Activated naive CD8-positive, alpha-beta T cell treated with anti-CD3 and anti-CD28 coated beads for 36 hours (primary cell): ENCODE measurements around the gene SEZ6L2. TPM values are rescaled to one million over a fixed set of nuclear protein-coding genes. Genes with fewer than 3 reads are reported as not detected.
A peak's percentile ranks its signal among the peaks of the same experiment; 100 is the strongest.
"Not testable (repeated sequence)": the region's sequence is repeated elsewhere in the genome, so short reads cannot be mapped to it uniquely, and the experiment has no call there.

ENCODE experiments used
- DNase-seq: peaks from one replicate; pipeline ENCODE4 v3.0.0; 2021
- H3K27ac Mint-ChIP-seq: one replicate; pipeline ENCODE4 v1.8.0; 2022; ENCODE audit warnings: mild to moderate bottlenecking, moderate library complexity, mixed read lengths
- H3K27me3 Mint-ChIP-seq: one replicate; pipeline ENCODE4 v1.8.0; 2022; ENCODE audit warnings: mild to moderate bottlenecking, mixed read lengths
- H3K36me3 Mint-ChIP-seq: one replicate; pipeline ENCODE4 v1.8.0; 2021; ENCODE audit warnings: mild to moderate bottlenecking, mixed read lengths
- H3K4me1 Mint-ChIP-seq: one replicate; pipeline ENCODE4 v1.8.0; 2021; ENCODE audit warnings: mixed read lengths
- H3K4me3 Mint-ChIP-seq: one replicate; pipeline ENCODE4 v1.8.0; 2022; ENCODE audit warnings: mild to moderate bottlenecking, moderate library complexity, mixed read lengths
- H3K9me3 Mint-ChIP-seq: one replicate; pipeline ENCODE4 v1.8.0; 2022; ENCODE audit warnings: mixed read lengths
- total RNA-seq, 2 experiments: library from RNA; stranded (reverse); gene quantifications; one replicate each; pipeline ENCODE4 v1.2.3, GENCODE V29; 2021

Gene SEZ6L2
- total RNA-seq, 2 experiments from 2014 or later, result 0.32 TPM; not detected in 1

- H3K27me3 Mint-ChIP-seq, result no peaks in the 10 kb centered on the region
- H3K9me3 Mint-ChIP-seq, result no peaks in the 10 kb centered on the region
- DNase-seq, result no peak
- H3K4me1 Mint-ChIP-seq, result peaks cover 8% of the 10 kb centered on the region
- H3K27ac Mint-ChIP-seq, result no peak overlapping the region
- H3K4me3 Mint-ChIP-seq, result no peak overlapping the region
- H3K36me3 Mint-ChIP-seq, result peaks cover 9% of the 10 kb centered on the region
These were observed 61.5 kb downstream of the SEZ6L2 start for GRCh38 chr16:29837841-29838240.

DNA sequence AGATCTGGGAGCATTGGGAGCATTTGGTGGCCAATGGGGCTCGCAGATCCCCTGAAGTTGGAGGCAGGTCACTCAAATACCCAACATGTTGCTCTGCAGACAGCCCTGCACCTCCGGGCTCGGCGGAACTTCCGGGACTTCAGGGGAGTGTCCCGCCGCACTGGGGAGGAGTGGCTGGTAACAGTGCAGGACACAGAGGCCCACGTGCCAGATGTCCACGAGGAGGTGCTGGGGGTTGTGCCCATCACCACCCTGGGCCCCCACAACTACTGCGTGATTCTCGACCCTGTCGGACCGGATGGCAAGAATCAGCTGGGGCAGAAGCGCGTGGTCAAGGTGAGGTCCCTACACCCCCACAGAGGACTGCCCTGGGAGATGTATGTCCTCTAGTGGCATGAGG, 62.7 kb downstream of the SEZ6L2 start:
- no peak for DNase-seq
- Mint-ChIP-seq H3K27me3 (no peaks in the 10 kb centered on the region), H3K4me1 (peaks cover 11% of the 10 kb centered on the region), H3K36me3 (peaks cover 9% of the 10 kb centered on the region), H3K4me3 (no peak overlapping the region), H3K27ac (no peak overlapping the region), H3K9me3 (no peaks in the 10 kb centered on the region)

DNA sequence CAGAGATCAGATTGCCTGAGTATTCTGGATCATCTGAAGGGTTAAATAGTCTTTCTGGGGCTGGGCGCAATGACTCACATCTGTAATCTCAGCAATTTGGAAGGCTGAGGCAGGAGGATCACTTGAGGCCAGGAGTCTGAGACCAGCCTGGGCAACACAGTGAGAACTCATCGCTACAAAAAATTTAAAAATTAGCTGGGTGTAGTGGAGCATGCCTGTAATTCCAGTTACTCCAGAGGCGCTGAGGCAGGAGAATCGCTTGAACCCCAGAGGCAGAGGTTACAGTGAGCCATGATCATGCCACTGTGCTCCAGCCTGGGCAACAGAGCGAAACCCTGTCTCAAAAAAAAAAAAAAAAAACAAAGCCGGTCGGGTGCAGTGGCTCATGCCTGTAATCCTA, 63.4 kb downstream of the SEZ6L2 start:
- H3K36me3 Mint-ChIP-seq, result peaks cover 9% of the 10 kb centered on the region
- H3K27me3 Mint-ChIP-seq, result no peaks in the 10 kb centered on the region
- H3K4me1 Mint-ChIP-seq, result peaks cover 11% of the 10 kb centered on the region
- no peak overlapping the region for H3K27ac Mint-ChIP-seq
- no peak for DNase-seq
- no peak overlapping the region for H3K4me3 Mint-ChIP-seq
- no peaks in the 10 kb centered on the region for H3K9me3 Mint-ChIP-seq

- Mint-ChIP-seq H3K36me3 (peaks cover 9% of the 10 kb centered on the region), H3K9me3 (no peaks in the 10 kb centered on the region), H3K27ac (peak overlapping the region; percentile 54), H3K27me3 (no peaks in the 10 kb centered on the region), H3K4me3 (no peak overlapping the region), H3K4me1 (peaks cover 17% of the 10 kb centered on the region)
- DNase-seq, result no peak
These were observed 65.3 kb downstream of the SEZ6L2 start for GRCh38 chr16:29834079-29834478.

- H3K36me3 Mint-ChIP-seq, H3K27ac Mint-ChIP-seq, H3K4me3 Mint-ChIP-seq: not testable (repeated sequence)
These were observed 66.1 kb downstream of the SEZ6L2 start for GRCh38 chr16:29833219-29833618.

DNA sequence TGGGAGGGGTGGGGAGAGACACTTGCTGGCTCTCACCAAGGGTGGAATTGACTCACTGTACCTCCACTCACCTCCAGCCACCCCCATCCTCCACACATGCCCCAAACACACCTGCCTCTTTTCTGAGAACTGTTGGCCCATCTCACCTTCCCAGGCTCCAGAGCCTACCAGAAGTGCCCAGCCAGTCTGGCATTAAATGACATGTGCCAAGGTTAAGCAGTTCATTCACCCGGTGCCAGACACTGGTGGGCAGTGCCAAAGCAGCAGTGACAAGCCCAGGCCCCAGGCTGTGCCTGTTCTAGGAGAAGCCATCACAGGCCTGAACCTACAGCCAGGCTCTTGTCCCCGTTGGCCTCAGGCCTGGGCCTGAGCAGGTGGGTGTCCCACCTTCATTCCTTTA, 67.9 kb downstream of the SEZ6L2 start:
- no peak overlapping the region for H3K4me3 Mint-ChIP-seq
- DNase-seq, result no peak
- H3K4me1 Mint-ChIP-seq, result peaks cover 32% of the 10 kb centered on the region
- no peaks in the 10 kb centered on the region for H3K27me3 Mint-ChIP-seq
- peaks cover 9% of the 10 kb centered on the region for H3K36me3 Mint-ChIP-seq
- H3K27ac Mint-ChIP-seq, result no peak overlapping the region
- no peaks in the 10 kb centered on the region for H3K9me3 Mint-ChIP-seq

More at GRCh38 chr16:29833219-29833618, 66.1 kb downstream of the SEZ6L2 start:
- H3K27me3 Mint-ChIP-seq, H3K9me3 Mint-ChIP-seq, DNase-seq: not testable (repeated sequence)
- peaks cover 19% of the 10 kb centered on the region for H3K4me1 Mint-ChIP-seq

DNA sequence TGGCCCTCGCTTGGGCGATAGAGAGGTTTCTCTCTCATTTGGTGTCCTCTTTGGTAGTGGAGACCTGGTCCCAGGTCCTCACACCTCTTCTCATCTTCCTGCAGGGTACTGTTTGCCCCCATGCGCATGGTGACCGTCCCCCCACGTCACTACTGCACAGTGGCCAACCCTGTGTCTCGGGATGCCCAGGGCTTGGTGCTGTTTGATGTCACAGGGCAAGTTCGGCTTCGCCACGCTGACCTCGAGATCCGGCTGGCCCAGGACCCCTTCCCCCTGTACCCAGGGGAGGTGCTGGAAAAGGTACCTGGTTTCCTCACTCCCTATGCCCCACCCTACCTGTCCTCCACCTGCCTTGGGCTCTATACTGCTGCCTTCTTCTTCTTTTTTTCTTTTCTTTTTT, 68.6 kb downstream of the SEZ6L2 start:
- no peak overlapping the region for H3K4me3 Mint-ChIP-seq
- DNase-seq, result no peak
- peaks cover 9% of the 10 kb centered on the region for H3K36me3 Mint-ChIP-seq
- peaks cover 39% of the 10 kb centered on the region for H3K4me1 Mint-ChIP-seq
- no peaks in the 10 kb centered on the region for H3K9me3 Mint-ChIP-seq
- H3K27ac Mint-ChIP-seq, result no peak overlapping the region
- no peaks in the 10 kb centered on the region for H3K27me3 Mint-ChIP-seq

- Mint-ChIP-seq H3K36me3 (peaks cover 2% of the 10 kb centered on the region), H3K4me1 (peaks cover 68% of the 10 kb centered on the region), H3K27ac (peak overlapping the region; percentile 97), H3K4me3 (peak overlapping the region; percentile 78), H3K27me3 (no peaks in the 10 kb centered on the region), H3K9me3 (no peaks in the 10 kb centered on the region)
- DNase-seq, result no peak
These were observed 73.0 kb downstream of the SEZ6L2 start for GRCh38 chr16:29826342-29826695.

DNA sequence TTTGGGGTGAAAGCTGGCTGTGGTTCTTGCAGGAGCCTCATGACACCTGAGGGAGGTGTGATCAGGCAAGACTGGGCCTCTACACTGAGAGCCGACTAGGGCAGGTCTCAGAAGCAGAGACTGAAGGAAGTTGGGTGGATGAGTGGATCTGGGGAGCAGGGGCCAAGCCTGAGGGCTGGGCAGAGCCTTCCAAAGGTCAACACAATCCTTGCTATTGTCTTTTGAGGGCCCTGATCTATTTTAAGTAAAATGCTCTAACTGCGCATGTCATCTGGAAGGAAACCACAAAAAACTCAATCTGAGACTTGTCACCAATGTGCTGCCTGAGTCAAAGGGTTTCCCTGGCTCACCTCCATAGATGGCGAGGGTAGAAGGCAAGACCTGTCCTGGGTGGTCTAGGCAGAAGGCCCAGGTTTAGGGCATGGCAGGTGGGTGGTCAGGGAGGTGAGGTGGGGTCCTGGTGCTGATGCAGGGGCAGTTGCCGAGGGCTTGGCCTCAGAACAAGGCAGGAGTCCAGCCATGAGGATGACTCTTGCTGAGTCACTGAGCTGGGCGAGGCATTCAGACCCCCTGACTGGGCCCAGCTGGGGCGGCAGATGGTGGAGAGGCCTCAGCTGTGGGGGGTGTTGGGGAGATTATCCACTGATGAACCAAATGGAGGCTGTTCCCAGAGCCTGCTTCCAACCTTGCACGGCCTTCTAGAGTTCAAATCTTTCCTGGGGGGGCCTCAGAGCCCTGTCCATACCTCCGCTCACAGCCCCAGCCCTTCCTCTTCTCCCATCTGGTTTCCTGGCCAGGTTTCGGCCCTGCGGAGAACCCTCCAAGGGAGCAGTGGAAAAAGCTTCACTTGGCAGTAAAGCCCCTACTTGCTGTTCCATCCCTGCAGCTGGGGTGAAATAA, 74.0 kb downstream of the SEZ6L2 start:
- no peaks in the 10 kb centered on the region for H3K27me3 Mint-ChIP-seq
- H3K4me3 Mint-ChIP-seq, result peak overlapping the region; percentile 26
- peaks cover 2% of the 10 kb centered on the region for H3K36me3 Mint-ChIP-seq
- DNase-seq, result peak; percentile 64
- H3K27ac Mint-ChIP-seq, result peak overlapping the region; percentile 97
- no peaks in the 10 kb centered on the region for H3K9me3 Mint-ChIP-seq
- peaks cover 71% of the 10 kb centered on the region for H3K4me1 Mint-ChIP-seq

DNA sequence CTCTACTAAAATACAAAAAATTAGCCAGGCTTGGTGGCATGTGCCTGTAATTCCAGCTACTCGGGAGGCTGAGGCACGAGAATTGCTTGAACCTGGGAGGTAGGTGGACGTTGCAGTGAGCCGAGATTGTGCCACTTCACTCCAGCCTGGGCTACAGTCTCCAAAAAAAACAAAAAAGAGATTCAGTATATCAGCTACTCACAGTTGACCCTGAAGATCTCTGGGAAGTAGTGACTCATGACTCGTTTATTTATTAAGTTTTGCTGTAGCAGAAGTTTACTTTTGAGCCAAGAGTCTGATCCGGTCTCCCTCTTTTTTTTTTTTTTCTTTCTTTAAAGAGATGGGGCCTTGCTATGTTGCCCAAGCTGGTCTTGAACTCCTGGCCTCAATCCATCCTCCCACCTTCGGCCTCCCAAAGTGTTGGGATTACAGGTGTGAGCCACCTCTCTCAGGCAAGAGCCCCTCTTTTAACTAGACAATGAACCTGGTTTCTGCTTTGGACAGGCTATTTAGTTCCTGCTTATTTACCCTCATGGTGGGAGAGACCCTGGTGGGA, 74.7 kb downstream of the SEZ6L2 start:
- Mint-ChIP-seq H3K27ac (peak overlapping the region; percentile 97), H3K4me3 (peak overlapping the region; percentile 26), H3K9me3 (no peaks in the 10 kb centered on the region), H3K4me1 (peaks cover 73% of the 10 kb centered on the region), H3K27me3 (no peaks in the 10 kb centered on the region), H3K36me3 (peaks cover 2% of the 10 kb centered on the region)
- DNase-seq, result no peak

DNA sequence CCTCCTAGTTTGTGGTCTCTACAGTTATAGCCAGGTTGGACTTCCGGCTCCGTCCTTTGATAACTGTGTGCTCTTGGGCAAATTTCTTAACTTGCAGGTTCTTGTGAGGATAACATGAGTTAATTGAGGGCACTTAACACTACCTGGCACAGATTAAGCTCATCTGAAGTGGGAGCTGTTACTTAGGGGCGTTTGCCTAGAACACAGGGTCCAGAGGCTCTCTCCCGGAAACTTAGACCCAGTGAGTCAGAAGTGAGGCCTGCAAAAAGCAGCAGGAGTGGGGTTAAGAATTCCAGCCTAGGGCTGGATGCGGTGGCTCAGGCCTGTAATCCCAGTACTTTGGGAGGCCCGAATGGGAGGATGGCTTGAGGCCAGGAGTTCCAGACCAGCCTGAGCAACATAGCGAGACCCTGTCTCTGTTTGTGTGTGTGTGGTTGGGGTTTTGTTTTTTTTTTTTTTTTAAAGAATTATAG, 77.7 kb downstream of the SEZ6L2 start:
- H3K27me3 Mint-ChIP-seq, result no peaks in the 10 kb centered on the region

More for the DNA sequence above, 77.7 kb downstream of the SEZ6L2 start:
- Mint-ChIP-seq H3K9me3 (no peaks in the 10 kb centered on the region), H3K4me3 (peak overlapping the region; percentile 89), H3K27ac (peak overlapping the region; percentile 94), H3K36me3 (peaks cover 23% of the 10 kb centered on the region), H3K4me1 (peaks cover 75% of the 10 kb centered on the region)
- no peak for DNase-seq

Other genes starting within 250 kb of the SEZ6L2 start
- 100 to 1,000 TPM; 122 TPM for gene SPN, start 236.3 kb downstream of the SEZ6L2 start, total RNA-seq
- 1 to 10 TPM; 5.4 to 5.5 TPM for gene QPRT, start 220.4 kb downstream of the SEZ6L2 start, total RNA-seq
- gene C16orf54, start 153.6 kb downstream of the SEZ6L2 start, total RNA-seq, result 10 to 100 TPM; 17.3 to 19.1 TPM
- not detected for gene ZG16, start 121.3 kb downstream of the SEZ6L2 start, total RNA-seq
- gene KIF22, start 108.8 kb downstream of the SEZ6L2 start, total RNA-seq, result 100 to 1,000 TPM; 145 to 150 TPM
- 100 to 1,000 TPM; 427 to 438 TPM for gene MAZ, start 93.0 kb downstream of the SEZ6L2 start, total RNA-seq
- 1 to 10 TPM in 1 of 2 experiments, under 1 TPM in 1; 0.52 to 1.3 TPM for gene PRRT2, start 87.4 kb downstream of the SEZ6L2 start, total RNA-seq
- 10 to 100 TPM; 33.7 to 34.8 TPM for gene PAGR1, start 83.4 kb downstream of the SEZ6L2 start, total RNA-seq
- 10 to 100 TPM; 30.7 to 30.8 TPM for gene MVP, start 79.1 kb downstream of the SEZ6L2 start, total RNA-seq
- gene CDIPT, start 36.3 kb downstream of the SEZ6L2 start, total RNA-seq, result 10 to 100 TPM; 46.8 to 50.6 TPM
- gene ASPHD1, start 938 bp upstream of the SEZ6L2 start, total RNA-seq, result 1 to 10 TPM; 1.3 to 2.0 TPM
- 10 to 100 TPM; 27.2 to 30.3 TPM for gene KCTD13, start 26.7 kb upstream of the SEZ6L2 start, total RNA-seq
- 10 to 100 TPM; 29.3 TPM for gene TMEM219, start 62.5 kb upstream of the SEZ6L2 start, total RNA-seq
- gene TAOK2, start 74.3 kb upstream of the SEZ6L2 start, total RNA-seq, result 10 to 100 TPM; 24.9 to 26.4 TPM
- 10 to 100 TPM; 39.5 to 41.4 TPM for gene HIRIP3, start 96.1 kb upstream of the SEZ6L2 start, total RNA-seq
- 10 to 100 TPM; 83.8 to 91.1 TPM for gene INO80E, start 96.7 kb upstream of the SEZ6L2 start, total RNA-seq
- gene DOC2A, start 111.5 kb upstream of the SEZ6L2 start, total RNA-seq, result 1 to 10 TPM in 1 of 2 experiments, under 1 TPM in 1; 0.89 to 1.4 TPM
- not detected for gene C16orf92, start 123.6 kb upstream of the SEZ6L2 start, total RNA-seq
- gene TLCD3B, start 131.7 kb upstream of the SEZ6L2 start, total RNA-seq, result 1 to 10 TPM; 1.2 to 2.0 TPM
- 1,000 to 10,000 TPM; 2,800 to 2,893 TPM for gene ALDOA, start 166.2 kb upstream of the SEZ6L2 start, total RNA-seq
- 100 to 1,000 TPM; 125 to 127 TPM for gene PPP4C, start 176.4 kb upstream of the SEZ6L2 start, total RNA-seq
- gene TBX6, start 192.4 kb upstream of the SEZ6L2 start, total RNA-seq, result 1 to 10 TPM in 1 of 2 experiments, under 1 TPM in 1; 0.74 to 1.1 TPM
- gene YPEL3, start 196.7 kb upstream of the SEZ6L2 start, total RNA-seq, result 10 to 100 TPM; 11.8 to 12.1 TPM
- 1 to 10 TPM; 1.7 to 4.3 TPM for gene GDPD3, start 214.0 kb upstream of the SEZ6L2 start, total RNA-seq
- gene MAPK3, start 223.7 kb upstream of the SEZ6L2 start, total RNA-seq, result 10 to 100 TPM; 38.9 to 41.6 TPM